Fibroblast of upper back skin (primary cell): ENCODE measurements around the gene FITM1.

ENCODE experiments used
- DNase-seq: peaks from one replicate; pipeline ENCODE4 v3.0.0-alpha.2; 2013

Gene FITM1, protein sequence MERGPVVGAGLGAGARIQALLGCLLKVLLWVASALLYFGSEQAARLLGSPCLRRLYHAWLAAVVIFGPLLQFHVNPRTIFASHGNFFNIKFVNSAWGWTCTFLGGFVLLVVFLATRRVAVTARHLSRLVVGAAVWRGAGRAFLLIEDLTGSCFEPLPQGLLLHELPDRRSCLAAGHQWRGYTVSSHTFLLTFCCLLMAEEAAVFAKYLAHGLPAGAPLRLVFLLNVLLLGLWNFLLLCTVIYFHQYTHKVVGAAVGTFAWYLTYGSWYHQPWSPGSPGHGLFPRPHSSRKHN

DNA sequence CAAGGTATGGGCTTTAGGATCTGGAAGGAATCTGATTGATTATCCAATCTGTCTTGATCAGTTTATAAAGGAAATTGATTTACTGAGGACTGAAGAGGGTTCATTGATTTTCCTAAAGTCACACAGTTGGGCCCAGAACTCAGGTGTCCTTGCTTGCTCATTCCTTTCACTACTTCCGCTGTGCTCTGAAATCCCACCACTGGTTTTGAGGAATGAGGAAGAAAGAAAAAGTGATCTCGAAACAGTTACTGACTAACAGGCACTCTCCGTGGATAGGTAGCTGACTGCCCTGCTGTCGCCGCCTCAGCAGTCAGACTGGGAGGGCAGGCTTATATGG is at the start of gene FITM1:
TSS of gene FITM1 (plus strand) at position 280 of the 337 bp plus-strand sequence. CDS start 905 bp downstream, outside the sequence.
- DNase-seq = no peak

DNA sequence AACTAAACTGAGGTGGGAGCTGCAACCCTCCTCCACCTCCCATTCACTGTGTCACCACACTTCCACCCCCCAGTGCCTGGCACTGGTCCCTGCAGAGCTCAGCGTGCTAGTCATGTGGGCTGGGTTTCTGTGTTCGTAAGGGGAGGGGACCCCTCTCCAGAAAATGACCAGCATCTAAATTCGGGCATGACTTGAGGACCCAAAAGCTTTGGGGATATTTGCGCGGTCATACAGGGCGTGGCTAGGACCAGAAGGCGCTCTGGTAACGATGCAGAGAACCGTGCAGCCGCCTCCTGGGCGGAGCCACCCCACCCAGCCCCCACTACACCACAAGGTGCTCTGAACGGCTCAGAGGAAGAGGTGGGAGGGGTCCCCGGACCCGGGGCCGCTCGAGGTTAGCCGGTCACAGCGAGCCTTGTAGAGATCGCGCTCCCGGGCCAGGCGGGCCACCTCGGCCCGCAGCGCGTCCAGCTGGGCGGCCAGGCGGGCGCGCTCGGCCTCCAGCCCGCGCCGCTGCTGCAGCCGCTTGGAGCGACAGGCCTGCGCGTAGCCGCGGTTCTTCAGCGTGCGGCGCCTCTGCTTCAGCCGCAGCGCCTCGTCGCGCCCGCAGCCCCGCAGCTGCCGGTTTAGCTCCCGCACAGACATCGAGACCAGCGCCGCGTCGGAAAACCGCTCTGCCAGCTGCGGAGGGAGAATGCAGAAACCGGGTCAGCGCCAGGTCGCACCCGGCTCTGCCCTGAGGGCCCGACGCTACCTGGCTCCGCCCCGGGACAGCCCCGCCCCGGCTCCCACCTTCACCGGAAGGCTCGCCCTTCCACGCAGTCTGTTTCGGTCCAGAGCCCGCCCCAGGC is 49.3 kb upstream of the FITM1 start:
- no peak for DNase-seq

- no peak for DNase-seq
Observed at GRCh38 chr14:24081739-24082211, 48.7 kb upstream of the FITM1 start.

- DNase-seq = no peak
Observed at GRCh38 chr14:24082411-24083080, 47.9 kb upstream of the FITM1 start.

GRCh38 chr14:24083462-24083861 is 47.0 kb upstream of the FITM1 start:
- no peak for DNase-seq

DNA sequence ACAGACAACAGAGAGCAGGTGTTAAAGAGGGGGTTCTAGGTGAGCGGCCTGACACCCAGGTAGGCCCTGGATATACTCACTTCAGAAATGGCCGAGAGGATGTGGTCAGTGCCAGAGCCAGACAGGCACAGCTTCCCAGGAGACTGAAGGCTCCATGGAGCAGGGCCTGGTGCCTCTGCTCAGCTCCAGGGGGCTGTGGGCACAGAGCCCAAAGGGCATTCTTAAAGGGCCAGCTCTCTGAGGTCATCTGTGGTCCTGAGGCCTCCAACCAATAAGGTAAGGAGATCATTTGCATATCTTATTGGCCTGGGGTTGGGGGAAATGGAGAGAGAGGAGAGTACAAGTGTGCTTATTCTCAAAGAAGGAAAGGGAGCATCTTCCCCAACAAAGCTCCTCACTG is 46.0 kb upstream of the FITM1 start:
- DNase-seq = no peak

- DNase-seq = no peak
Observed at GRCh38 chr14:24085215-24085614, 45.2 kb upstream of the FITM1 start.

DNA sequence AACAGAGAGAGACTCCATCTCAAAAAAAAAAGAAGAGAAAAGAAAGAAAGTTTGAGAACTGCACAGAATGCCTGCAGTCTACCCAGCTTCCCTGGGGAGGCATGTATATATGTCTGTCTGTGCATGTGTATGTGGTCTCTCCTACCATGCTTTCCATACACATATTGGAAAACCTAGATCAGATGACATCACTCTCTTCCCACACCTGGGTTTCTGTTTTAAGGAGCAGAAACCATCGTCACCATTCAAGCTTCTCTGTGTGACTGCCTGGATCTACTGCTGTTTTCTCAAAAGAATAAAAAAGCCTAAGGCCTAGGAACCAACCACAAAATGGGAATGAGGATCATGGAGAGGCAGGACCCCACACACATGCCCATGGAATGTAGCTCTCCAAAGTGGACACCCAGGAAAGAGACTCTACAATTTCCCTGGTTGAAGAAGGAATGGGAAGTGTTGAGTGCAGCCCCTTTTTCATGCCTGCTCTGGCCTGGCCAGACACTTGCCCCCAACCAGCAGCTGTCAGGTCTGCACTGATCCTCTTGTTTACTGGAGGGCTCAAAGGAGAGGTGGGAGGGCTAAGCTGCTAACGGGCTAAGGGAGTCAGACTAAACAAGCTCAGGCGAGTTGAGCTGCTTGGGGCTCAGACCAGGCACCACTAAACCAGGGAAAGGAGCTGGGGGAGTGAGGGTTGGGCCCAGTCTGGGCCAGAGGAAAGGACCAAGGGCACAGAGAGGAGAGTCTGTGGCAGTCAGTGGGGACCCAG is 44.1 kb upstream of the FITM1 start:
- no peak for DNase-seq

DNA sequence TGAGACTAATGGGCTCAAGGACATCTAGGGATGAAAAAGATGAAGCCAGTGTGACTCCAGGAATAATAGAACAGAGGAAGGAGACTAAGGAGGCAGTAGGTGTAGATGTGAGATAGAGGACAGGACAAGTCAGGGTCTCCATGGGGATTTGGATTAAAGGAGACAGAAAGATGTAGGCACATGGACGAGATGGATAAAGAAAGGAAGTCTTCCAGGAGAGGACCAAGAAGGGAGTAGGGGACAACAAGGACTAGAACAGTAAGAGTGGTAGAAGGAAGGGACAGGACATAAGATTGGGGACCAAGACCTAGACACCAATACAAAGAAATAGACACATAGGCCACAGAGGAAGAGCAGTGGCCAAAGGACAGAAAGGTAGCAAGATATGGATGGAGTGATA is 43.5 kb upstream of the FITM1 start:
- DNase-seq = no peak

DNA sequence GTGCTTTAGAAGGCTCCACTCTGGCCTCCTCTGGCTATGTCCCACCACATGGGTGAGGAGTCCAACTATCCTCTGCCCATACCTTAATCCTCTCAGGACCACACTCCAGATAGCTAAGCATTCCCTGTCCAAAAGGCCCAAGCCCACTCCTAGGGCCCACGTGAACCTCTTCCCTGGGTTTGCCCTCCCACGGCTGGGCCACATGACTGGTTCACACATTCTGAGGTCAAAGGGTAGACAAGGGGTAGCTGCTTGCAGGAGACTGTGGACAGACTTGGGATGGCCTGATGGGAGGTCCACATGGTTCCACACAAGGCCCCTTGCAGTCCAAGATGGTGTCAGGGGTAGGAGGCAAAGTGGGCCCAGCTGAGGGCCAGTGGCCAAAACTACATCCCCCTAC is 42.4 kb upstream of the FITM1 start:
- DNase-seq = no peak

DNA sequence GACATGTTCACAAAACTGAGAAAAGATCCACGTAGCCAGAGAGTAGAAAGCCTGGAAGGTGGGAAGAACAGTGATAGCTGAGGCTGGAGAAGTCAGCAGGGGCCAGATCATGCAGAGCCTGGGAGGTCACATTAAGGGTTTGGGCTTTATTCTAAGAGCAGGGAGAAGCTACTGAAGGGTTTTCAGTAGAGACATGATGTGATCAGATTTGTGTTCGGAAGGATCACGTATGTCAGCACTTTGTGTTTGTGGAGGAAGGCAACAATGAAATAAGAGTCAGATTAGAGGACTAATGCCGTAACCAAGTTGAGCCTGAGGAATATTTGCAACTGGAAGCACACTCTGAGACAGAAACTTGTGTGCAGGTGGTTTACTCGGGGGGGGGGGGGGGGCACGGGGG is 40.6 kb upstream of the FITM1 start:
- DNase-seq = no peak

- no peak for DNase-seq
Observed at GRCh38 chr14:24092110-24092504, 38.4 kb upstream of the FITM1 start.

- DNase-seq = no peak
Observed at GRCh38 chr14:24092505-24093206, 37.8 kb upstream of the FITM1 start.

DNA sequence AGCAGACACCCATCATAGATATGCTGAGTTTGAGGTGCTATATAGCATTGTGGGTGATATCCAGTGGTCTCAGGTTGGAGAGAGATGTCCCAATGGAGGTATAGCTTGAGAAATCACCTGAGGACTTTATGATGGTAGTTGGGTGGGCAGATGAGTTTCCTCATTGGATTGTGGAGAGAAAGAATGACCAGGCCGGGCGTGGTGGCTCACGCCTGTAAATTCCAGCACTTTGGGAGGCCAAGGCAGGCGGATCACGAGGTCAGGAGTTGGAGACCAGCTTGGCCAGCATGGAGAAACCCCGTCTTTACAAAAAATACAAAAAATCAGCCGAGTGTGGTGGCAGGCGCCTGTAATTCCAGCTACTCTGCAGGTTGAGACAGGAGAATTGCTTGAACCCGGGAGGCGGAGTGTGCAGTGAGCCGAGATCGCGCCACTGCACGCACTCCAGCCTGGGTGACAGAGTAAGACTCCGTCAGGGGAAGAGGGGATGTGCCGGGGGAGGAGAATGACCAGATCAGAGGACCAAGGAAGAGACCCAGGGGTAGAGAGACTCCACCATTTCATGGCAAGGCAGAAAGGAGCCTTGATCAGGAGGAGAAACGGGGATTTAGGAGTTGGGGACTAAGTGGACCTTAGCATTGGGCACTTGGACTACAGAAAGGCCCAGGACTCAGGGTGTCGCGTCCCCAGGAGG is 37.1 kb upstream of the FITM1 start:
- no peak for DNase-seq

DNA sequence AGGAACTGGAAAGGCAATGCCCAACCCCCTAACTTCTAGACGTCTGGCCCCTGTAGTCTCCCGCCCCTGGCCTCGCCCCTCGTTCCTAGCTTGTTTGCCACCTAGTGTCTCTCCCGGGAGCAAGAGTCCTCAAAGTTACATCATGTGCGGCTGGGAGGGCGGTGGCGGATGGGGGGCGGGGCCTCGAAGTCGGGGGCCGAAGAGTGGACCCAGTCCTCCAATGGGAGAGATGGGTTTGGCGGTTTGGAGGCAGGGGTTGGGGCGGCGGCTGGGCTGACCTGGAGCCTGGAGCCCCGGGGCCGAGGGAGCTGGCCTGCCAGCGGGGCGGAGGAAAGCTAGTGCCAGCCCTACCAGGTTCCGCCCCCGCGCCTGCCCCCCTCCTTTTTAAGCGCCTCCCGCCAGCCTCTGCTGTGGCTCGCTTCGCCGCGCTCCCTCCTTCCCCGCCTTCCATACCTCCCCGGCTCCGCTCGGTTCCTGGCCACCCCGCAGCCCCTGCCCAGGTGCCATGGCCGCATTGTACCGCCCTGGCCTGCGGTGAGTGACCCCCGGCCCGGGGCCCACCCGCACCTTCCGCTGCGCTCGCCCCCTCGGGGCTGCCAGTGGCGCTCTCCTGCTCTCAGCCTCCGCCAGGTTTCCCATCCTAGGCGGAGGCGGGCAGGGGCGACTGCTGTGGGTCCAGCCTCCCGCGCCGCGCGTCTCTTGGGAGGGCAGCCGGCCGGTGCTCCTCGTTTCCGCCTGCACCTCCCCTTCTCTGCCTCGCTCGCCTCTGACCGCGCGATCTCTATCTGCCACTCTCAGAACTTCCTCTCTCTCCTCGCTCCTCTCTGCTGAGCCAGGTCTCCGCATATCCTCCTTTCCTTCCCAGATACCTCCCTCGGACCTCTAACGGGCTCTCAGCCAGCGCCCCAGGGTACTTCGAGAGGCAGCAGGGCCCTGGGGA is 36.3 kb upstream of the FITM1 start, which contains the start of gene PCK2:
TSS of gene PCK2 (plus strand) at position 411 of the 940 bp plus-strand sequence. CDS start at position 506, 95 bp downstream.
- DNase-seq = peak; percentile 98

DNA sequence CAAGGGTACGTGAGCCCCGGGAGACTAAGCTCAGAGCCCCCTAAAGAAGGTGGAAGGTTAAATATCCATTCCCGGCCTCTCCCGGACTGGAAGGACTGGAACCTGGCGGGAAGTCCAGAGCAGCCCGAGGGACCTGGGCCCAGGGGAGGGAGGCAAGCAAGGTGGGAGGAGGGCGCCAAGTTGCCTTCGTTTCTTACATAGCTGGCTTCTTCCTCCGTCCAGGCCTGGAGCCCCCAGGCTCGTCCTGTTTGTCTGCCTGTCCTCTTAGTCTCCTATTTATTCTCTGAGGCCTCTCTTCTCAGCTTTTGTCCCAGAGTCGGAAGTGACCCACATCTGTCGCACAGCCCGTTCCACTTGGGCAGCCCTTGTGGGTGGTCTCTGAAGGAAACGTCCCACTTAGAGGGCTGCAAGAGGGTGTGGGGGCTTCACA is 35.6 kb upstream of the FITM1 start:
- DNase-seq = no peak

- DNase-seq = peak; percentile 61
Observed at GRCh38 chr14:24095271-24096068, 35.0 kb upstream of the FITM1 start.

DNA sequence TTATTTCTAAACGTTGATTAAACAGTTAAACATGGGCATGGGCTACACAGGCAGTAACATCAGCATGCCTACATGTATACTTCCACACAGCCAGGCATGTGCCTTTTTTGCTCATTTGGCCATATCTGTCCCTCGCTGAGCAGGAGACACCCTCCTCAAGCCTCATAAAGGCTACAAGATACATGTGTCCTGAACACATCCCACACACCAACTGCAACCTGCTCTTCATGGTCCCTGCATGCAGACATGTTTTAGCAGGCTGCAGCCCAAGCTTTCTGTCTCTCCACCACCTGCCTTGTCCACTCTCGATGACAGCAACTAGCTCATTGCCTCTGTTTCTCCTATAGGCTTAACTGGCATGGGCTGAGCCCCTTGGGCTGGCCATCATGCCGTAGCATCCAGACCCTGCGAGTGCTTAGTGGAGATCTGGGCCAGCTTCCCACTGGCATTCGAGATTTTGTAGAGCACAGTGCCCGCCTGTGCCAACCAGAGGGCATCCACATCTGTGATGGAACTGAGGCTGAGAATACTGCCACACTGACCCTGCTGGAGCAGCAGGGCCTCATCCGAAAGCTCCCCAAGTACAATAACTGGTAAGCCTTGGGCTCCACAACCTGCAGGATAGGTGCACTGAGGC is 33.8 kb upstream of the FITM1 start:
- no peak for DNase-seq
